GM20431 (cell line): Measurements from ENCODE around the gene CHKB.
"Not testable (repeated sequence)": the region's sequence is repeated elsewhere in the genome, so short reads cannot be mapped to it uniquely, and the experiment has no call there.

Experiments used
- in situ Hi-C: fragments of 300-500 bp; cut with MseI, MboI; formaldehyde crosslinking; loops from one replicate; pipeline ENCODE4 v1.15.0; 2020; ENCODE audit warnings: low sequenced_read_pairs; ENCODE audit not compliant: unreplicated experiment

CHKB gene

DNA sequence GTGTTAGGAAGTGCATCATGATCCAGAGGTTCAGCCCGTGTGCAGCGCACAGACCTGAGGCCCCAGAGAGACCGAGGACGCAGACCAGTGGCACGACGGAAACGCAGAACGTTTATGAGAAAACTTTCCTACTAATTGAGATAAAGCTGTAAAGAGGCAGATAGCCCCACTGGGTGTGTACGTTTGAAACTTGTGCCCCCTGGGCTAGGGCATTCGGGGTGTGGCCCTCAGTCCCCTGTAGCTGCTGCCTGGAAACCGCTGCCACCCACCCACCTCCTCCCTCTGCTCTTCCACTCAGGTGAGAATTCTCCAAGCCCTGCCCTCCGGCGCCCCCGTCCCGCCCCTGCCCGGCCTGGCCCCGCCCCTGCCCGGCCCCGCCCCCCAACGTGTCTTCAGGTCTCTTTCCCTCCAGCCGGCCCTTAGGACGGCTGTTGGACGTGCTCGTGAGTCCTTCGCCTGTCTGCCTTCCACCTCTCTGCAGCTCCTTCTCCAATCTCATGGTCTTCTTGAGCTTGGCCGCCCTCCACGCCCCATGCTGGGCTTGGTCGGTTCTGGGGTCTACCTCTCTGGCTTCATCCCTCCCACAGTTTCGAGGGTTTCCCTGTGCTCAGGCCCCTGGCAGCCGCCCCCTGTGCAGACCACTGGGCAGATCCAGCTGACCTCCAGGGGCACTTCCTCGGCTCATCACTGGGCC is 30.0 kb upstream of the CHKB start:
- in situ Hi-C loops = no loop called here

DNA sequence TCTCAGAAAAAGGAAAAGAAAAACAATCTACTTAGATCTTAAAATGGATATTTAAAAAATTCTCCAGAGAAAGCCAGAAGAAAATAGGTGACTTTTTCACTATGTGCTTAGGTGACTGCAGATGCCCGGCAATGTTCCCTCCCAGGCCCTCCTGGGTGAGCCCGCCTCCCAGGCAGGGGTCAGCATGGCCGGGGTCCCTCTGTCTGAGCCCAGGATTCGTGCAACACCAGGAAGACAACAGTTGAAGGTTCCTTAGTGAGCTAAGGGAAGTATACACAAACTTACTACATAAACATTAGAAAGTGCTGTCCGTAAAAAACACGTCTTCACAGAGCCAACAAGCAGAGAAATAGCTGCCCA is 29.5 kb upstream of the CHKB start:
- in situ Hi-C loops = no loop called here

DNA sequence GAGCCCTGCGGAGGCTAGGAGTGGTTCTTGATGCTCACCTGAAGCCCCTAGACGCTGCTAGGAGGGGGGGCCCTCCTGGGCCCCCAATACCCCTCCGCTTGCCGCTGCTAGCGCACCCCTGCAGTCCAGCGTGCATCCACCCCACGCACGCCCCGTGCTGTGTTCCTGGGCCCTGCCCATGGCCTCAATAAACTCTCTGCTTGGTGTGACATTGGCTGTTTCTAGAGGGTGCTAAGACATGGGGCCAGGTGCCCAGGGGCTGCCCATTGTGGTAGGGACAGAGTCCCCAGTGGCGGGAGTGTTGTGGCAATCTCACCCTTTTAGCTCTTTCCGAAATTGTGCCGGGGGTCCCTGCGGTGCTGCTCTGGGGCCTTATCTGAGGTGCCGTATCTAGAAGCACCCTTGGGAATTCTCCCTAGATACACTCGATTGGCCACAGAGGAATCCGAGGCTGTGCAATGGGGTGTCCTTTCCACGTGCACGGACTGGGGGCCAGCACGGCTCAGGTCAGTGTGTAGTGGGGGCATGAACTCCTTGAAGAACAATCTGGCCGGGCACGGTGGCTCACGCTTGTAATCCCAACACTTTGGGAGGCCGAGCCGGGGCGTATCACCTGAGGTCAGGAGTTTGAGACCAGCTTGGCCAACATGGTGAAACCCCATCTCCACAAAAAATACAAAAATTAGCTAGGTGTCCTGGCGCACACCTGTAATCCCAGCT is 28.9 kb upstream of the CHKB start:
- in situ Hi-C loops = no loop called here

DNA sequence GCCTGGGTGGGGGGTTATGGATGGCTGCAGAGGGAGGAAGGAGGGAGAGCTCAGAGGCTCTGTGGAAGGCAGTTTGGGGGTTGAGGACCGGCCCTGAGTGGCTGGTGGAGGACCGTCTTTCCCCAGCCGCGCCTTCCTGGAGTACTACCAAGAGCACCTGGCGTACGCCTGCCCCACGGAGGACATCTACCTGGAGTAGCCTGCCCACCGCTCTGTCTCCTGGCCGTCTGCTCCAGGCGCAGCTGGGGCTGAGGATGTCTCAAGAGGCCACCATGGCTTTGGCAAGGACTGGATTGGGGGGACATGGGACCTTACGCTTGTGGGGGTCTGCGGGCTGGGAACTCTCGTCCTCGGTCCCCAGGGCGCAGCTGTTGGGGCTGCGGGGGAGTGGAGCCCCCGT is 27.9 kb upstream of the CHKB start:
- in situ Hi-C loops = no loop called here

- in situ Hi-C loops = no loop called here
Observed at GRCh38 chr22:50610041-50610451, 27.4 kb upstream of the CHKB start.

DNA sequence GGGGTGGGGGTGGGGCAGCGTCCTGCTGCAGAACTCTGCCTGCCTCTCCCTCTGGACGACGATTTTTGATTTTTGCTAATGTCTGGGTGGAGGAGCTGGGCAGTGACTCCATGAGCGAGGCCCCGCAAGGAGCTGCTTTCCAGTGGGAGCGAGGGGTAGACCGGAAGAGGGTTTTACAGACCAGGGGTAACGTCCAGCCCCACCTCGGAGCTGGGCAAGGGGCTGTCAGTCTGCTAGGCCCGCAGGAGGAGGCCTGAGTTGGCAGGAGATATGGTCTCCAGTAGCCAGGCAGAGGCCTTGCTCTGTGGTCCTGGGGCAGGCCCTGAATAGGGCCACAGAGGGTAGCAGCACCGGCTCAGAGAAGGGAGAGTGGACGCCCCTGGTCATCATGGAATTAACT is 26.9 kb upstream of the CHKB start:
- in situ Hi-C loops = no loop called here

GRCh38 chr22:50608996-50609395 is 26.3 kb upstream of the CHKB start:
- in situ Hi-C loops = no loop called here

DNA sequence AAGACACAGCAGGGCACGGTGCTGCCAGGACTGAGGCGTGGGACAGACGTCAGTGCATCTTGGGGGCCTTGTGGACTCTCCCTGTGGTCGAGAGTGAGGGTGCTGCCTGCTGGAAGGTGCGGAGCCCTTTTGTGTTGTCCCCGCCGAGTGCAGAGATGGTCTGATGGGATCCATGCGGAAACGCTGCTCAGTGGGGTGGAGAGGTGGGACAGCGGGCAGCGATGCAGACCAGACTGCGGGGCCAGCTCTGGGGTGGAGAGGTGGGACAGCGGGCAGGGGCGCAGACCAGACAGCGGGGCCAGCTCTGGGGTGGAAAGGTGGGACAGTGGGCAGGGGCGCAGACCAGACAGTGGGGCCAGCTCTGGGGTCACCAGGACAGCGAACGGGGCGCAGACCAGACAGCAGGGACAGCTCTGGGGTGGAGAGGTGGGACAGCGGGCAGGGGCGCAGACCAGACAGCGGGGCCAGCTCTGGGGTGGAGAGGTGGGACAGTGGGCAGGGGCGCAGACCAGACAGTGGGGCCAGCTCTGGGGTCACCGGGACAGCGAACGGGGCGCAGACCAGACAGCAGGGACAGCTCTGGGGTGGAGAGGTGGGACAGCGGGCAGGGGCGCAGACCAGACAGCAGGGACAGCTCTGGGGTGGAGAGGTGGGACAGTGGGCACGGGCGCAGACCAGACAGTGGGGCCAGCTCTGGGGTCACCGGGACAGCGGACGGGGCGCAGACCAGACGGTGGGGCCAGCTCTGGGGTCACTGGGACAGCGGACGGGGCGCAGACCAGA is 25.6 kb upstream of the CHKB start:
- in situ Hi-C loops = not testable (repeated sequence)

DNA sequence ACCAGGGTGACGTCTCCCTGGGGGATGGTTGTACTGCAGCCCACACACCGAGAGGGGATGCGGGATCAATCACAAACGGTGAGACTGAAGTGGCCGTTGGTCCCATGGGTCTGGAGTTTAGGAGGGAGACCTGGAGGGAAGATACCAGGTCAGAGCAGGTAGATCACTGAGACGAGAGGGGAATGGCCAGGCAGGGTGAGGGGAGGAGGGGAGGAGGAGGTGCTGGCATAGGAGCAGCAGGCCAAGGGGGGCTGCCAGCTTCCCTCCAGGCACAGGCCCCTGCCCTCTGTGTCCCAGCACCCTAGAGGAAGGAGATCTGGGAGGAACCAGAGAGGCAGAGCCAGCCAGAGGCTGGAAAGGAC is 25.0 kb upstream of the CHKB start:
- in situ Hi-C loops = no loop called here

DNA sequence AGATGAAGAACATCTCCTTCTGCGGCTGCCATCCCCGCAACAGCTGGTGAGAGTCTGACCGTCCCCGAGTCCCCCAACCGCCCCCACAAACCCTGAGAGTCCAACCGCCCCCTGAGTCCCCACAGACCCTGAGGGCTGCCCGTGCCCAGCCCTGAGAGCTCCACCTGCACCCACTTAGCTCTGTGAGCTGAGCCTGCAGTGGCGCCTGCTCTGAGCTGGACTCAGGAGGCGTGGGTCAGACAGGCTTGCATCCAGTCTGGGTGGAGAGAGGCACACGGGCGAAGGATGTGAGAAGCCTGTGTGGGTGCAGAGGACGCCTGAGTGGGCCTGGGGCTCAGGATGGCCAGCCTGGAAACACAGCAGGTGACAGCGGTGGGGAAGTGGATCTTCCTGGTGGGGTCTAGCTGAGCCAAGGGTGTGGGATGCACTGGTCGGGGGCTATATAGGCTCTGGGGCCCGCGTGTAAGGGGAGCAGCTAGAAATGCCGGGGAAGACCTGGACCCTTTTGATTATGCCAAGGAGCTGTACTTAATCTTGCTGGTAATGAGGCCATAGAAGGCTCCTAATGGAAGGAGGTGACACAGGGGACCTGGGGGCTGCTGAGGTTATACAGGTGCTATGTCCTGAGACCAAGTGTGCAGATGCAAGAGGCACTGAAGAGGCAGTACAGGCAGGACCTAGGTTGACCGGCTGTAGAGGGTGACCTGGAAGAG is 24.5 kb upstream of the CHKB start:
- in situ Hi-C loops = no loop called here

DNA sequence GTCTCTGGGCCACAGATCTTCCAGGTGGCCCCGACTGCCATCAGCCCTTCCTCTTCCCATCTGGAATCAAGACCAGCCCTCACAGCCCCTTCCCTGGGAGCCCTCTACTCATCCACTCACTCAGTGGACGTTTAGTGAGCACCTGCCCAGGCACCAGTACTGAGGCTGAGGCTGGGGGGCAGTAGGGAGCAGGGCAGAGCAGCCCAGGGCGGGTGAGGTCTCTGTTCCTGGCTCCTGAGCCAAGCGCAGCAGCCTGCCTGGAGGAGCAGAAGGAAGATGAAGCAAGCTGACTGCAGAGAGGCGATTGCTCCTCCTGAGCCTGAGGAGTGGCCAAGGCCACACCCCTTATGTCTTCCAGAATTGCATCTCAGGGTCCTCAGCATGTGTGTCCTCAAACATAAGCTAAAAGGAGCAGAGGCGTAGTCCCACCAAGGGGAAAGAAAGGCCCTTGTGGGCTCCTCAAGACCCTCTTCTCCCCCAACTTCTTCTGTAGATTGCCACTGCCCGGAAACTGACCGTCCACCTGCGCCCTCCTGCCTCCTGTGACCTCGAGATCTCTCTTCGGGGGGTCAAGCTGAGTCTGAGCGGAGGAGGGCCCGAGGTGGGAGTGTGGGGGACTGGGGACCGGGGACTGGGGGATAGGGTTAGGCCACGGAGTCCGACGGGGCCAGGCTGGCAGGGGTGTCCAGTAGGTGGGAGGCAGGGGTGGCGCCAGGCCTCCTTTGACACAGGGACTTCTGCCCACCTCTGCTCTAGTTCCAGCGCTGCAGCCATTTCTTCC is 23.7 kb upstream of the CHKB start:
- in situ Hi-C loops = no loop called here

DNA sequence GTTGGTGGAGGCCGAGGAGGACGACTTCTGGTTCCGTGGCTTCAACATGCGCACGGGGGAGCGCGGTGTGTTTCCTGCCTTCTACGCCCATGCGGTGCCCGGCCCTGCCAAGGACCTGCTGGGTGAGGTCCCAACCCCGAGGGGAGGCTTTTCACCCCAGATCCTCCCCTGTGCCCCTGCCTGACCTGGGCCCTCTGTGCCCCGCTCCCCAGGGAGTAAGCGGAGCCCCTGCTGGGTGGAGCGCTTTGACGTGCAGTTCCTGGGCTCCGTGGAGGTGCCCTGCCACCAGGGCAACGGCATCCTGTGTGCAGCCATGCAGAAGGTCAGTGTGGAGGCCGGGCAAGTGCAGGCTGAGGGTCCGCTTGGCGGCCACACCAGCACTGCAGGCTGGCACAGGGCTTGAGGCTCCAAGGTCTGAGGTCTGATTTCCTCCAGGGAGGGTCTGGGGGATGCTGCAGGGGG is 23.0 kb upstream of the CHKB start:
- in situ Hi-C loops = no loop called here

- in situ Hi-C loops = no loop called here
Observed at GRCh38 chr22:50605002-50605612, 22.5 kb upstream of the CHKB start.

DNA sequence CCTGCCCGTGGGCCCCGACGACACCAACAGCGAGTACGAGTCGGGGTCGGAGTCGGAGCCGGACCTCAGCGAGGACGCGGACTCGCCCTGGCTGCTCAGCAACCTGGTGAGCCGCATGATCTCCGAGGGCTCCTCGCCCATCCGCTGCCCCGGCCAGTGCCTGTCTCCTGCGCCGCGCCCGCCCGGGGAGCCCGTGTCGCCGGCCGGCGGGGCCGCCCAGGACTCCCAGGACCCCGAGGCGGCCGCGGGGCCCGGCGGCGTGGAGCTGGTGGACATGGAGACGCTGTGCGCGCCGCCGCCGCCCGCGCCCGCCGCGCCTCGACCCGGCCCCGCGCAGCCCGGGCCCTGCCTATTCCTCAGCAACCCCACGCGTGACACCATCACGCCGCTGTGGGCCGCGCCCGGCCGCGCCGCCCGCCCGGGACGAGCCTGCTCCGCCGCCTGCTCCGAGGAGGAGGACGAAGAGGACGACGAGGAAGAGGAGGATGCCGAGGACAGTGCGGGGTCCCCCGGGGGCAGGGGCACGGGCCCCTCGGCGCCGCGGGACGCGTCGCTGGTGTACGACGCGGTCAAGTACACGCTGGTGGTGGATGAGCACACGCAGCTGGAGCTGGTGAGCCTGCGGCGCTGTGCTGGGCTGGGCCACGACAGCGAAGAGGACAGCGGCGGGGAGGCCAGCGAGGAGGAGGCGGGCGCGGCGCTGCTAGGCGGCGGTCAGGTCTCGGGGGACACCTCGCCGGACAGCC is 21.8 kb upstream of the CHKB start:
- in situ Hi-C loops = no loop called here

- in situ Hi-C loops = no loop called here
Observed at GRCh38 chr22:50603511-50604255, 21.0 kb upstream of the CHKB start.

DNA sequence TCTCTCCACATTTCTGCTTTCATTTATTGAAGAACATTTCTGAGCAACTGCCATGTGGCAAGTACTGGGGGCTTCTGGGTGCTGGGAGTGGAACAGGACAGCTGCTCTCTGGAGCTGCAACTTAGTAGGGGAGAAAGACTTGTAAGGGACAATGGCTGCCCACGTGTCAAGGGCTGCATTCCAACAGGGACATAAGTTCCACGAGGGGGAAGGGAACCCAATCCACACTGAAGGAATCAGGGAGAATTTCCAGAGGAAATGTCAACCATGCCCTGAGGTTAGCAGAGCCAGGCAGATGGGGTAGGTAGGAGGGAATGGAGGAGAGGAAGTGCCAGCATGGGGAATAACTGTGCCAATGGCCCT is 19.7 kb upstream of the CHKB start:
- in situ Hi-C loops = no loop called here

GRCh38 chr22:50601669-50602337 is 19.2 kb upstream of the CHKB start:
- in situ Hi-C loops = no loop called here
